ENCODE data around the gene EIF3K. TPM values are rescaled to one million over a fixed set of nuclear protein-coding genes. Genes with fewer than 3 reads are reported as not detected.
A peak's percentile ranks its signal among the peaks of the same experiment; 100 is the strongest.

Gene EIF3K
- total and polyA plus RNA-seq, 10 of the 15 experiments (the other 5 are each of a cell fraction or from before 2014, with no cell fraction given) = 330 to 927 (median 436) TPM

DNA sequence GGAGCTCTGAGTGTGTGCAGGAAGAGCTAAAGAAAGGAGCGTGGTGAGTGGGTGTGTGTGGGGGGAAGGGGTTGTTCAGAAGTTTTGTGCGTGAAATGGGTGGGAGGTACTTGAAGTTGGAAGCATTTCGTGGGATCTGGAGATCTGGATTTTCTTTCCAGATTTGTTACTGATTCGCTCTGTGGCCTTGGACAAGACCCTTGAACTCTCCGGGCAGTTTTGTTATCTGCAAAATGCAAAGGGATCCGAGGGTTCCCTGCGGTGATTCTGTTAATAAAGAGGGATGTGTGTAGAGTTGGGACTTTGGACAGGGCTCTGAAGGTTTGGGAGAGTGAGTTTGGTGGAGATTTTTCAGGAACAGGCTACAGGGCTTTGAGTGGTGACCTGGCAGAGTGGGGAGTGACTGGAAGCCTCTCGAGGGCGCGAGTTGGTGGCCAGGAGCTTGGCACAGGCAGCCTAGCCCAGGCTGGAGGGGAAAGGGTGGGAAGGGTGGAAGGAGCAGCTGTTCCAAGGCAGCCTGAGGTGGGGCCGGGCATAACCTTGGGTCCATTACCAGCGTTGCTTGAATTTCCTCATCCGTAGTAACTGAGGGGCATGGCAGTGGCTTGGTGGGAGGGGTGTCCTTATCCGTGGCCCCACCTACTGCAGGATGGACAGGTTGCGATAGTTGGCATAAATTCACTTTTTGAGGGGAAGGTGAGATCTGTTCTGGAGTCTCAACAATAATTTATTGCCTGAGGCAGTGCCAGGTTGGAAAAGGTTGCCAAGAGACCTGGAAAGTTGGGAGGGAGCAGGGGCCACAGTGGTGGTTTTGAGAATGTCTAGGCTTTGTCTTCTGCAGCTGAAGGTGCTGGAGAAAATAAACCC is 30.6 kb downstream of the EIF3K start (continued):
- TF ChIP-seq, protein P1, sequence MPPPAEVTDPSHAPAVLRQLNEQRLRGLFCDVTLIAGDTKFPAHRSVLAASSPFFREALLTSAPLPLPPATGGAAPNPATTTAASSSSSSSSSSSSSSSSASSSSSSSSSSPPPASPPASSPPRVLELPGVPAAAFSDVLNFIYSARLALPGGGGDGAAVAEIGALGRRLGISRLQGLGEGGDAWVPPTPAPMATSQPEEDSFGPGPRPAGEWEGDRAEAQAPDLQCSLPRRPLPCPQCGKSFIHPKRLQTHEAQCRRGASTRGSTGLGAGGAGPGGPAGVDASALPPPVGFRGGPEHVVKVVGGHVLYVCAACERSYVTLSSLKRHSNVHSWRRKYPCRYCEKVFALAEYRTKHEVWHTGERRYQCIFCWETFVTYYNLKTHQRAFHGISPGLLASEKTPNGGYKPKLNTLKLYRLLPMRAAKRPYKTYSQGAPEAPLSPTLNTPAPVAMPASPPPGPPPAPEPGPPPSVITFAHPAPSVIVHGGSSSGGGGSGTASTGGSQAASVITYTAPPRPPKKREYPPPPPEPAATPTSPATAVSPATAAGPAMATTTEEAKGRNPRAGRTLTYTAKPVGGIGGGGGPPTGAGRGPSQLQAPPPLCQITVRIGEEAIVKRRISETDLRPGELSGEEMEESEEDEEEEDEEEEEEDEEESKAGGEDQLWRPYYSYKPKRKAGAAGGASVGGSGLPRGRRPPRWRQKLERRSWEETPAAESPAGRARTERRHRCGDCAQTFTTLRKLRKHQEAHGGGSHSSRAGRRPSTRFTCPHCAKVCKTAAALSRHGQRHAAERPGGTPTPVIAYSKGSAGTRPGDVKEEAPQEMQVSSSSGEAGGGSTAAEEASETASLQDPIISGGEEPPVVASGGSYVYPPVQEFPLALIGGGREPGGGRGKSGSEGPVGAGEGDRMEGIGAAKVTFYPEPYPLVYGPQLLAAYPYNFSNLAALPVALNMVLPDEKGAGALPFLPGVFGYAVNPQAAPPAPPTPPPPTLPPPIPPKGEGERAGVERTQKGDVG (CRISPR knock-in tag; IDR thresholded peaks at IDR 0.05) = no peak
- no peak for TF ChIP-seq EP300 (IDR thresholded peaks at IDR 0.05; ENCODE audit: borderline replicate concordance in 1 of 2, control insufficient read depth in 1 of 2, low read depth in 2 of 2, low read length in 2 of 2)
- no peak for TF ChIP-seq POLR2AphosphoS5 (IDR thresholded peaks at IDR 0.05; ENCODE audit: low read length)
- 0 out of 2 replicates have a peak, but pooled peaks have one; percentile 20 for TF ChIP-seq MXI1 (IDR thresholded peaks at IDR 0.05; ENCODE audit: low read depth, low read length)
- peak; percentile 36; the same call in 1 of the 2 replicates for TF ChIP-seq MTA3 (IDR thresholded peaks at IDR 0.05; ENCODE audit: borderline replicate concordance, low read length)
- TF ChIP-seq, protein P2, sequence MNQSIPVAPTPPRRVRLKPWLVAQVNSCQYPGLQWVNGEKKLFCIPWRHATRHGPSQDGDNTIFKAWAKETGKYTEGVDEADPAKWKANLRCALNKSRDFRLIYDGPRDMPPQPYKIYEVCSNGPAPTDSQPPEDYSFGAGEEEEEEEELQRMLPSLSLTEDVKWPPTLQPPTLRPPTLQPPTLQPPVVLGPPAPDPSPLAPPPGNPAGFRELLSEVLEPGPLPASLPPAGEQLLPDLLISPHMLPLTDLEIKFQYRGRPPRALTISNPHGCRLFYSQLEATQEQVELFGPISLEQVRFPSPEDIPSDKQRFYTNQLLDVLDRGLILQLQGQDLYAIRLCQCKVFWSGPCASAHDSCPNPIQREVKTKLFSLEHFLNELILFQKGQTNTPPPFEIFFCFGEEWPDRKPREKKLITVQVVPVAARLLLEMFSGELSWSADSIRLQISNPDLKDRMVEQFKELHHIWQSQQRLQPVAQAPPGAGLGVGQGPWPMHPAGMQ (IDR thresholded peaks at IDR 0.05; ENCODE audit: borderline replicate concordance) = no peak
- TF ChIP-seq JUNB (IDR thresholded peaks at IDR 0.05) = no peak
- no peak for TF ChIP-seq SRF (IDR thresholded peaks at IDR 0.05; ENCODE audit: low read depth in 2 of 2, low read length in 2 of 2)
- no peak for TF ChIP-seq CHD1 (IDR thresholded peaks at IDR 0.05; ENCODE audit: low read depth, low read length)
- TF ChIP-seq, protein P3, sequence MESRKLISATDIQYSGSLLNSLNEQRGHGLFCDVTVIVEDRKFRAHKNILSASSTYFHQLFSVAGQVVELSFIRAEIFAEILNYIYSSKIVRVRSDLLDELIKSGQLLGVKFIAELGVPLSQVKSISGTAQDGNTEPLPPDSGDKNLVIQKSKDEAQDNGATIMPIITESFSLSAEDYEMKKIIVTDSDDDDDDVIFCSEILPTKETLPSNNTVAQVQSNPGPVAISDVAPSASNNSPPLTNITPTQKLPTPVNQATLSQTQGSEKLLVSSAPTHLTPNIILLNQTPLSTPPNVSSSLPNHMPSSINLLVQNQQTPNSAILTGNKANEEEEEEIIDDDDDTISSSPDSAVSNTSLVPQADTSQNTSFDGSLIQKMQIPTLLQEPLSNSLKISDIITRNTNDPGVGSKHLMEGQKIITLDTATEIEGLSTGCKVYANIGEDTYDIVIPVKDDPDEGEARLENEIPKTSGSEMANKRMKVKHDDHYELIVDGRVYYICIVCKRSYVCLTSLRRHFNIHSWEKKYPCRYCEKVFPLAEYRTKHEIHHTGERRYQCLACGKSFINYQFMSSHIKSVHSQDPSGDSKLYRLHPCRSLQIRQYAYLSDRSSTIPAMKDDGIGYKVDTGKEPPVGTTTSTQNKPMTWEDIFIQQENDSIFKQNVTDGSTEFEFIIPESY (IDR thresholded peaks at IDR 0.05) = no peak
- no peak for TF ChIP-seq TBL1XR1 (IDR thresholded peaks at IDR 0.05; ENCODE audit: low read depth, low read length)
- TF ChIP-seq SREBF1 (IDR thresholded peaks at IDR 0.05; ENCODE audit: low read length) = no peak
- TF ChIP-seq HDAC6 (IDR thresholded peaks at IDR 0.05; ENCODE audit: unreplicated experiment) = no peak
- no peak for TF ChIP-seq FOXM1 (IDR thresholded peaks at IDR 0.05; ENCODE audit: low read depth, low read length)
- TF ChIP-seq, protein P4, sequence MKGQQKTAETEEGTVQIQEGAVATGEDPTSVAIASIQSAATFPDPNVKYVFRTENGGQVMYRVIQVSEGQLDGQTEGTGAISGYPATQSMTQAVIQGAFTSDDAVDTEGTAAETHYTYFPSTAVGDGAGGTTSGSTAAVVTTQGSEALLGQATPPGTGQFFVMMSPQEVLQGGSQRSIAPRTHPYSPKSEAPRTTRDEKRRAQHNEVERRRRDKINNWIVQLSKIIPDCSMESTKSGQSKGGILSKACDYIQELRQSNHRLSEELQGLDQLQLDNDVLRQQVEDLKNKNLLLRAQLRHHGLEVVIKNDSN (IDR thresholded peaks at IDR 0.05; ENCODE audit: borderline replicate concordance, extremely low read length, insufficient read depth, low read depth, low read length) = no peak
- no peak for TF ChIP-seq SPI1 (IDR thresholded peaks at IDR 0.05; ENCODE audit: borderline replicate concordance, insufficient read depth, low read depth, low read length)
- TF ChIP-seq YY1 (IDR thresholded peaks at IDR 0.05; ENCODE audit: low read depth, low read length) = no peak
- no peak for TF ChIP-seq BCL11A (IDR thresholded peaks at IDR 0.05; ENCODE audit: low read depth, low read length)
- no peak for TF ChIP-seq TAF1 (IDR thresholded peaks at IDR 0.05; ENCODE audit: borderline replicate concordance, low read depth, low read length)

Data from GM12878 (cell line).